Measurements from ENCODE around the gene CFD.
A peak's percentile ranks its signal among the peaks of the same experiment; 100 is the strongest.
"Not testable (repeated sequence)": the region's sequence is repeated elsewhere in the genome, so short reads cannot be mapped to it uniquely, and the experiment has no call there.

CFD gene

DNA sequence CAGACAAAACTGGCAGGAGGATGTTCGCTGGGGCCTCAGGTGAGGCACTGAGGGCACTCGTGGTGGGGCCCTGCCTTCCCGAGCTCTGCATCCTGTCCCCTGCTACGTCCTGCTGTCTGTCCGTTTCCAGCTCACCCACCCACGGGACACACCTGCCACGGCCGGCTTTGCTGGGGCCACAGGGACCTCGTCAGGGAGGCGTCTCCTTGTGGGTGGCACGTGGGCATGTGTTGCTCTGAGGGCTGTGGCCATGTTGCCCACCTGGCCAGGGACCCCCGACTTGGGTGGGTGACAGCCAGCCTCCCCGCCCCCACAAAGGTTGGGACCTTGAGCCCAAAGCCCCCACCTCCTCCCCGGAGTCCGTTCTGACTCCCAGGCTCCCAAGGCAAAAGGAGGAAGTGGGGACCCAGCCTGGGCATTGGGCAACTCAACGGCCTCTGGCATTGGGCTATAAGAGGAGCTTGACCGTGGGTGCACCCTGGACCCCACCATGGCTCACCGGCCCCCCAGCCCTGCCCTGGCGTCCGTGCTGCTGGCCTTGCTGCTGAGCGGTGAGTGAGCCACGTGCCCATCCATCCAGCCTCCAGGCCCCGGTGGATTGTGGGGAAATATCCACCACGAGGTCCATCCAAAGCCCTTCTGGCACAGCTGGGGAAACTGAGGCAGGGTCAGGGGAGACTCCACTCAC is 18.8 kb upstream of the CFD start, which contains the start of gene PRTN3:
Gene PRTN3, plus strand, starts transcription at position 481 of the 688 bp plus-strand sequence. Its CDS starts 10 bp downstream, at position 491.
- Mint-ChIP-seq H3K4me3 (no peak within 1 kb of the TSS), H3K27me3 (ENCODE audit: low read depth) (peaks cover 18% of the 10 kb centered on the region), H3K27ac (no peak within 1 kb of the TSS), H3K36me3 (ENCODE audit: low read depth) (no peaks in the 10 kb centered on the region), H3K9me3 (no peaks in the 10 kb centered on the region), H3K4me1 (ENCODE audit: low read depth) (no peaks in the 10 kb centered on the region)

DNA sequence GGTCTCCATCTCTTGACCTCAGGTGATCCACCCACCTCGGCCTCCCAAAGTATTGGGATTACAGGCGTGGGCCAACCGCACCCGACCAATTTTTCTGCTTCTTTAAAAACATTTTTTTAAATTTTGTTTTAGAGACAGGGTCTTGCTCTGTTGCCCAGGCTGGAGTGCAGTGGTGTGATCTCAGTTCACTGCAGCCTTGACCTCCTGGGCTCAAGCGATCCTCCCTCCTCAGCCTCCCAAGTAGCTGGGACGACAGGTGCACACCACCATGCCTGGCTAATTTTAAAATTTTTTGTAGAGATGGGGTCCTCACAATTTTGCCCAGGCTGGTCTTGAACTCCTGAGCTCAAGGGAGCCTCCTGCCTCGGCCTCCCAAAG is 16.7 kb upstream of the CFD start:
- not testable (repeated sequence) for H3K27ac Mint-ChIP-seq; H3K4me3 Mint-ChIP-seq; H3K36me3 Mint-ChIP-seq (ENCODE audit: low read depth); H3K9me3 Mint-ChIP-seq; H3K4me1 Mint-ChIP-seq (ENCODE audit: low read depth)
- H3K27me3 Mint-ChIP-seq (ENCODE audit: low read depth) = peaks cover 17% of the 10 kb centered on the region

DNA sequence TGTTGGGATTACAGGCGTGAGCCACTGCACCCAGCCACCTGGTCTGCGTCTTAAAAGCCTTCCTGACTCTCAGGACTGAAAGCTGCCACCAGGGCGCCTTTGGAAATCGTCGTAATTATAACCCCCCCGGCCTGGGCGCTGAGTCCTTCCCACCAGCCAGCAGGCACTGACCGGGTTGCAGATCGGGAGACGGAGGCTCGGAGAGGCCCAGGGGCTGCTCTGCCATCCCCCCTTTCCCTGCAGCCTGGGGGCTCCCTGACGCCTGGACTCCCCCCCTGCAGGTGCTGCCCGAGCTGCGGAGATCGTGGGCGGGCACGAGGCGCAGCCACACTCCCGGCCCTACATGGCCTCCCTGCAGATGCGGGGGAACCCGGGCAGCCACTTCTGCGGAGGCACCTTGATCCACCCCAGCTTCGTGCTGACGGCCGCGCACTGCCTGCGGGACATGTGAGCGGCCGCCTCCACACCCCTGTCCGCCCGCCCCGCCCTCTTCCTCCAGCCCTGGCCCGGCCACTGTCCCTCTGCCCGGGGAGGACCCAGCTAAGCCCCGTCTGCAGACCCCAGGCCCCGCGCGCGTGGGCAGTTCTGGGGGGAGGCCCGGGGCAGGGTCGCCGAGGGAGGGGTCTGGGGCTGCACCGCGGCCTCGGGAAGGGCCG is 16.2 kb upstream of the CFD start:
- Mint-ChIP-seq H3K36me3 (ENCODE audit: low read depth) (no peaks in the 10 kb centered on the region), H3K27ac (no peak overlapping the region), H3K9me3 (no peaks in the 10 kb centered on the region), H3K4me1 (ENCODE audit: low read depth) (peaks cover 2% of the 10 kb centered on the region), H3K4me3 (no peak overlapping the region), H3K27me3 (ENCODE audit: low read depth) (peaks cover 17% of the 10 kb centered on the region)

DNA sequence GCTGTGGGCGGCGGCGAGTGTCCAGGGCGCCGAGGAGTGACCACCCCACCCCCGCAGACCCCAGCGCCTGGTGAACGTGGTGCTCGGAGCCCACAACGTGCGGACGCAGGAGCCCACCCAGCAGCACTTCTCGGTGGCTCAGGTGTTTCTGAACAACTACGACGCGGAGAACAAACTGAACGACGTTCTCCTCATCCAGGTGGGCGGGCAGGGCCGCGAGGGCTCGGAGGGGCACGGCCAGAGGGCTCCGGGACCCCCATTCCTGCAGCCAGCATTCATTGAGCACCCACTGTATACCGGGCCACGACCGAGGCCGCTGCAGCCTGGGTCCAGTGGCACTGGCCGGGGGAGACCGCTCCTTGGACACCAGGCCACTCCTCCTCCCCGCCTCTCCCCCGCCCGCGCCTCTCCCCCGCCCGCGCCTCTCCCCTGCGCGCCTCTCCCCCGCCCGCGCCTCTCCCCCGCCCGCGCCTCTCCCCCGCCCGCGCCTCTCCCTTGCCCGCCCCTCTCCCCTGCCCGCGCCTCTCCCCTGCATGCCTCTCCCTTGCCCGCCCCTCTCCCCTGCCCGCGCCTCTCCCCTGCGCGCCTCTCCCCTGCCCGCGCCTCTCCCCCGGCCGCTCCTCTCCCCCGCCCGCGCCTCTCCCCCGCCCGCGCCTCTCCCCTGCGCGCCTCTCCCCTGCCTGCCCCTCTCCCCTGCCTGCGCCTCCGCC is 15.5 kb upstream of the CFD start:
- Mint-ChIP-seq H3K36me3 (ENCODE audit: low read depth) (no peaks in the 10 kb centered on the region), H3K27ac (no peak overlapping the region), H3K4me1 (ENCODE audit: low read depth) (peaks cover 2% of the 10 kb centered on the region), H3K27me3 (ENCODE audit: low read depth) (peaks cover 17% of the 10 kb centered on the region), H3K9me3 (no peaks in the 10 kb centered on the region), H3K4me3 (no peak overlapping the region)

DNA sequence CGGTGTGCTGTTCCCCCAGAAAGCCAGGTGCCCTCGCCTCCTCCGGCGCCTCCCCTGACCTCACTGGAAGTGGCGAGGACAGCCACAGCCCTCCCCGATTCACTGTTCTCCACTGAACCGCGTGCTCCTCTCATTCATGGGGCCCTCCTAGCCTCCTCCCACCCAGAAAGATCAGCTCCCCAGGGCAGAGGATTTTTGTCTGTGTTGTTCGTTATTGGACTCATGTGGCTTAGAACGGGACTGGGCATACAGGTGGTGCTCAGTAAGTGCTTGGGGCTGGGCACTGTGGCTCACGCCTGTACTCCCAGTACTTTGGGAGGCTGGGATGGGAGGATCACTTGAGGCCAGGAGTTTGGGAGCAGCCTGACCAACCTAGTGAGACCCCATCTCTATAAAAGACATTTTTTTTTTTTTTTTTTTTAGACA is 14.9 kb upstream of the CFD start:
- peaks cover 17% of the 10 kb centered on the region for H3K27me3 Mint-ChIP-seq (ENCODE audit: low read depth)
- peak overlapping the region; percentile 49 for H3K27ac Mint-ChIP-seq
- H3K36me3 Mint-ChIP-seq (ENCODE audit: low read depth) = no peaks in the 10 kb centered on the region
- H3K9me3 Mint-ChIP-seq = no peaks in the 10 kb centered on the region
- peaks cover 2% of the 10 kb centered on the region for H3K4me1 Mint-ChIP-seq (ENCODE audit: low read depth)
- no peak overlapping the region for H3K4me3 Mint-ChIP-seq

DNA sequence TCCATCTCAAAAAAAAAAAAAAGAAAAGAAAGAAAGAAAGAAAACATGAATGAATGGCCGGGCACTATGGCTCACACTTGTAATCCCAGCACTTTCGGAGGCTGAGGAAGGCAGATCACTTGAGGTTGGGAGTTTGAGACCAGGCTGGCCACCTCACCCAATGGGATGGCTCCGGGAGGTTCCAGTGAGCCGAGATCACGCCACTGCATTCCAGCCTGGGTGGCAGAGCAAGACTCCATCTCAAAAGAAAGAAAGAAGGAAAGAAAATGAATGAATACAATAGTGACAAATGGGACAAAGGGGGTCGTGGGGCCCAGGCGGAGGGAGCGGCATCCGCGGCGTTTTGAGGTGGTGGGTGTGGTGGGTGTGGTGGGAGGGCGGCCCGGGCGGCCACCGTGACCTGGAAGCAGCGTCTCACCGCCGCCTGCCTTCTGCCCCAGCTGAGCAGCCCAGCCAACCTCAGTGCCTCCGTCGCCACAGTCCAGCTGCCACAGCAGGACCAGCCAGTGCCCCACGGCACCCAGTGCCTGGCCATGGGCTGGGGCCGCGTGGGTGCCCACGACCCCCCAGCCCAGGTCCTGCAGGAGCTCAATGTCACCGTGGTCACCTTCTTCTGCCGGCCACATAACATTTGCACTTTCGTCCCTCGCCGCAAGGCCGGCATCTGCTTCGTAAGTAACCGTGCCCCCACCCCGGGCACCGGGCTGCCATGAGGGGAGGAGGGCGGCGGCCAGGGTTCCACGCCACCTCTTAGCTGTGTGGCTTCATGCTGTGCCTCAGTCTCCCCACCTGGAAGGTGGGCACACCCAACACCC is 13.6 kb upstream of the CFD start:
- Mint-ChIP-seq H3K27ac (no peak overlapping the region), H3K4me1 (ENCODE audit: low read depth) (peaks cover 2% of the 10 kb centered on the region), H3K9me3 (no peaks in the 10 kb centered on the region), H3K36me3 (ENCODE audit: low read depth) (no peaks in the 10 kb centered on the region), H3K4me3 (no peak overlapping the region), H3K27me3 (ENCODE audit: low read depth) (peaks cover 17% of the 10 kb centered on the region)

DNA sequence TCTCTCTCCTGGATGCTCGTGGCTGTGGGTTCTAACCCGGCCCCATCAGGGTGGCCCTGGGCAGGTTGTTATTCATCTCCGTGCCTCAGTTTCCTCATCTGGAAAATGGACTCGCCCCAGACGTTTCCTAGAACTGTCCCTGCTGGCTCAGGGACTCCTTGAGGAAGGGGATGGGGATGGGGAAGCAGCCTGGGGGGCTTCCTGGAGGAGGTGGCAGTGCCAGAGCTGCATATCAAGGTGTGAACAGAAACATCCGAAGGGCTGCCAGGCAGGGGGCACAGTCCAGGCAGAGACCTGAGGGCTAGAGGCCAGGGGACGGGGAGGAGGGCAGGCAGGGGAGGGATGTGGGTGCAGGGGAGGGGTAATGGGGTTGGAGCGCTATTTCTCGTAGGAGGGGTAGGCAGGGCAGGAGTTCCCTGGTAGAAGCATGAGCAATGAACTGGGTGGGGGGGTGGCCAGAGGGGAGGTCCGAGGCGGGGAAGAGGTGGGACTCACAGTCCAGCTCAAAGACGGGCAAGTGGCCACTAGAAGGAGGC is 11.0 kb upstream of the CFD start:
- Mint-ChIP-seq H3K36me3 (ENCODE audit: low read depth) (no peaks in the 10 kb centered on the region), H3K27me3 (ENCODE audit: low read depth) (peaks cover 9% of the 10 kb centered on the region), H3K27ac (no peak overlapping the region), H3K4me1 (ENCODE audit: low read depth) (peaks cover 2% of the 10 kb centered on the region), H3K4me3 (no peak overlapping the region), H3K9me3 (no peaks in the 10 kb centered on the region)

DNA sequence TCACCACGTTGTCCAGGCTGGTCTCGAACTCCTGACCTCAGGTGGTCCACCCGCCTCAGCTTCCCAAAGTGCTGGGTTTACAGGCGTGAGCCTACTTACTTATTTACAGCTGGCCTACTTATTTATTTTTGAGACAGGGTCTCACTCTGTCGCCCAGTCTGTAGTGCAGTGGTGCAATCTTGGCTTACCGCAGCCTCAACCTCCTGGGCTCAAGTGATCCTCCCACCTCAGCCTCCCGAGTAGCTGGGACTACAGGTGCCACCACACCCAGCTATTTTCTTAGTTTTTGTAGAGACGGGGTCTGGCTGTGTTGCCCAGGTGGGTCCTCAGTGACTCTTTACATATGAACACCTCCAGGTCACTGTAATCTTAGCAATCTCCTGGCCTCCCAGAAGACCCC is 10.3 kb upstream of the CFD start:
- H3K4me3 Mint-ChIP-seq; H3K27ac Mint-ChIP-seq; H3K9me3 Mint-ChIP-seq; H3K4me1 Mint-ChIP-seq (ENCODE audit: low read depth); H3K36me3 Mint-ChIP-seq (ENCODE audit: low read depth); H3K27me3 Mint-ChIP-seq (ENCODE audit: low read depth): not testable (repeated sequence)

DNA sequence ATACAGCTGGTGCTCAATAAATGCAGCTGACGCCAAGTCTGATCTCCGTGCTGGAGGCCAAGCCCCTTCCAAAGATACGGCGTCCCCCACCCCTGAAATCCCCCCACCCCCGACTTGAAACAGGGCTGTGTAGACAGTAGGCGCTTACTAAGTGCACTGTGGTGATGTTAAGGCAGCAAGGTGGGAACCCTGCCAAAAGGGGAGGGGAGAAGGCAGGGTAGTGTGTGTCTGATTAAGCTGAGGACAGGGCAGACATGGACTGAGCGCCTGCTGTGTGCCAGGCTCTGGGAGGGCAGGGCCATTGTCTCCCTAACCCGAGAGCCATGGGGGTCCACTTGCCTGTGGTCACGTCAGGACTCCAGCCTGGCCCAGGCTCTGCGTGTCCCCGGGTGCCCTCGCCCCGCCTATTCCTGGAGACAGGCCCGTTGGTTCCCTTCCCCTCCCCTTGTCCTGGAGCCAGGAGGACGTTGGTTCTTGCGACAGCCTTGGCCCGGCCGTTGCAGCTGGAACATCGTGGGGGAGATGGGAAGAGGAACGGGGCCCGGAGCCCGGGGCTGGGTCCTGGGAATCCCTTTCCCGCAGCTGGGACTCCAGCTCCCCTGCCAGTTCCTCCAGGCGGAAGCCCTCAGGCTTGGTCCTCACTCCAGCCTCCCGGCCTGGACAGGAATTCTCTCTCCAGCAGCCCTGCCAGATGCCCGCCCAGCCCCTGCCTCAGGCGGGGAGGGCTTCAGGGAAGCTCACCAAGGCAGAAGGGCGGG is 9.1 kb upstream of the CFD start:
- Mint-ChIP-seq H3K4me3 (no peak overlapping the region), H3K4me1 (ENCODE audit: low read depth) (peaks cover 2% of the 10 kb centered on the region), H3K27me3 (ENCODE audit: low read depth) (peaks cover 5% of the 10 kb centered on the region), H3K27ac (no peak overlapping the region), H3K36me3 (ENCODE audit: low read depth) (no peaks in the 10 kb centered on the region), H3K9me3 (no peaks in the 10 kb centered on the region)

DNA sequence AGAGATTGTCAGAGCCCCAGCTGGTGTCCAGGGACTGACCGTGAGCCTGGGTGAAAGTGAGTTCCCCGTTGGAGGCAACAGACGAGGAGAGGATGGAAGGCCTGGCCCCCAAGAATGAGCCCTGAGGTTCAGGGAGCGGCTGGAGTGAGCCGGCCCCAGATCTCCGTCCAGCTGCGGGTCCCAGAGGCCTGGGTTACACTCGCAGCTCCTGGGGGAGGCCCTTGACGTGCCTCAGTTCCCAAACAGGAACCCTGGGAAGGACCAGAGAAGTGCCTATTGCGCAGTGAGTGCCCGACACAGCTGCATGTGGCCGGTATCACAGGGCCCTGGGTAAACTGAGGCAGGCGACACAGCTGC is 8.5 kb upstream of the CFD start:
- Mint-ChIP-seq H3K27ac (no peak overlapping the region), H3K4me3 (no peak overlapping the region), H3K36me3 (ENCODE audit: low read depth) (no peaks in the 10 kb centered on the region), H3K27me3 (ENCODE audit: low read depth) (peaks cover 5% of the 10 kb centered on the region), H3K4me1 (ENCODE audit: low read depth) (peaks cover 2% of the 10 kb centered on the region), H3K9me3 (no peaks in the 10 kb centered on the region)

DNA sequence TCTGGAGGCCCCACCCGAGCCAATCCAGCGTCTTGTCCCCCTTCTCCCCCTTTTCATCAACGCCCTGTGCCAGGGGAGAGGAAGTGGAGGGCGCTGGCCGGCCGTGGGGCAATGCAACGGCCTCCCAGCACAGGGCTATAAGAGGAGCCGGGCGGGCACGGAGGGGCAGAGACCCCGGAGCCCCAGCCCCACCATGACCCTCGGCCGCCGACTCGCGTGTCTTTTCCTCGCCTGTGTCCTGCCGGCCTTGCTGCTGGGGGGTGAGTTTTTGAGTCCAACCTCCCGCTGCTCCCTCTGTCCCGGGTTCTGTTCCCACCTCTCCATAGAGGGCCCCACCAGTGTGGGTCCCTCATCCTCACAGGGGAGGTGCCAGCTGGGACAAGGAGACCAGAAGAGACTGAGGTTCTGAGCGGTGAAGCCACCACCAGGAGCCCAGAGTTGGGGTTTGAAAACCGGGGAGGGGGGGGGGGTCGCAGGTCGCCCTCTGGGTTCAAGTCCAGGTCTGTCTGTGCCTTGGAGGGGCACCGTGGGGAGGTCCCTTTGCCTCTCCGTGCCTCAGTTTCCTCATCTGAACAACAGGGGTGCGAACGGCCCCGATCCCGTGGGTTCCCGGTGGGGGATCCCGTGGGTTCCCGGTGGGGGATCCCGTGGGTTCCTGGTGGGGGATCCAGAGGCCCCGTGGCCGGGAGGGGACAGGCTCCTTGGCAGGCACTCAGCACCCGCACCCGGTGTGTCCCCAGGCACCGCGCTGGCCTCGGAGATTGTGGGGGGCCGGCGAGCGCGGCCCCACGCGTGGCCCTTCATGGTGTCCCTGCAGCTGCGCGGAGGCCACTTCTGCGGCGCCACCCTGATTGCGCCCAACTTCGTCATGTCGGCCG is 7.1 kb upstream of the CFD start, which contains the start of gene ELANE:
Gene ELANE, plus strand, starts transcription at position 168 of the 878 bp plus-strand sequence. Its CDS starts 26 bp downstream, at position 194.
- H3K9me3 Mint-ChIP-seq = no peaks in the 10 kb centered on the region
- H3K36me3 Mint-ChIP-seq (ENCODE audit: low read depth) = no peaks in the 10 kb centered on the region
- peaks cover under 1% of the 10 kb centered on the region for H3K27me3 Mint-ChIP-seq (ENCODE audit: low read depth)
- H3K4me1 Mint-ChIP-seq (ENCODE audit: low read depth) = peaks cover under 1% of the 10 kb centered on the region
- no peak within 1 kb of the TSS for H3K4me3 Mint-ChIP-seq
- no peak within 1 kb of the TSS for H3K27ac Mint-ChIP-seq

DNA sequence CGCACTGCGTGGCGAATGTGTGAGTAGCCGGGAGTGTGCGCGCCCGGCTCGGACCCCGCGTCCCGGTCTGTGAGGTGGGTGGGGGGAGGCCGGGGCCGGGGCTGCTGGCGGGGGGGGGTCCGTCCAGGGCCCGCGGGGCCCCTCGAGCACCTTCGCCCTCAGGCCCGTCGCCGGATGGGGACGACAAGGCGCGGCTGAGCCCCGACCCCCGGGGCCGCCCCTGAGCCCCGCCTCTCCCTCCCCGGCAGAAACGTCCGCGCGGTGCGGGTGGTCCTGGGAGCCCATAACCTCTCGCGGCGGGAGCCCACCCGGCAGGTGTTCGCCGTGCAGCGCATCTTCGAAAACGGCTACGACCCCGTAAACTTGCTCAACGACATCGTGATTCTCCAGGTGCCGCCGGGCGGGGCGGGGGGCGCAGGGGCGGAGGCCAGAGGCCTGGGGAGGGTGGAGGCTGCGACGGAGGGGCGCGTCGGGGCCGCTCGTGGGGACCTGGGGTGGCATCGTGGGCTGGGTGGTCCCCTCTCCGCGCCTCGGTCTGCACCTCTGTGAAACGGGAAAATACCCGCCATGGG is 6.4 kb upstream of the CFD start:
- Mint-ChIP-seq H3K4me1 (ENCODE audit: low read depth) (peaks cover 2% of the 10 kb centered on the region), H3K9me3 (no peaks in the 10 kb centered on the region), H3K4me3 (no peak overlapping the region), H3K36me3 (ENCODE audit: low read depth) (no peaks in the 10 kb centered on the region), H3K27me3 (ENCODE audit: low read depth) (peaks cover 5% of the 10 kb centered on the region), H3K27ac (no peak overlapping the region)

Data from T-helper 1 cell treated with Interleukin-12 subunit alpha and Interleukin-12 subunit beta and Interleukin-4 antibody, amounts not matched to agents 30 μg/mL and 1 μg/mL, for 36 hours (primary cell).